Epidermal melanocyte (primary cell): ENCODE data around the gene SERF2.
"Not testable (repeated sequence)": the region's sequence is repeated elsewhere in the genome, so short reads cannot be mapped to it uniquely, and the experiment has no call there.

Experiments used
- DNase-seq: peaks from one replicate; pipeline ENCODE4 v3.0.0; 2011; ENCODE audit warnings: low spot score; ENCODE audit not compliant: insufficient read length

The SERF2 gene

GRCh38 chr15:43793647-43794046 lies 1.5 kb downstream of the SERF2 start:
- no peak for DNase-seq

- DNase-seq = no peak
These were observed 2.3 kb downstream of the SERF2 start for GRCh38 chr15:43794269-43795037.

- DNase-seq = no peak
These were observed 3.1 kb downstream of the SERF2 start for GRCh38 chr15:43795197-43795596.

- DNase-seq = no peak
These were observed 3.9 kb downstream of the SERF2 start for GRCh38 chr15:43795997-43796396.

- no peak for DNase-seq
These were observed 4.4 kb downstream of the SERF2 start for GRCh38 chr15:43796566-43796965.

- no peak for DNase-seq
These were observed 7.3 kb downstream of the SERF2 start for GRCh38 chr15:43799209-43799944.

GRCh38 chr15:43799945-43800285 lies 7.8 kb downstream of the SERF2 start, which contains the start of gene SERINC4:
Gene SERINC4, minus strand, starts transcription at chr15:43800220. Its CDS starts 234 bp downstream, at chr15:43799986.
- DNase-seq = no peak

GRCh38 chr15:43800286-43801141 lies 8.4 kb downstream of the SERF2 start, which contains the start of gene HYPK:
Gene HYPK, plus strand, starts transcription at chr15:43800599. Its CDS starts 24 bp downstream, at chr15:43800623.
- DNase-seq = peak; percentile 84

GRCh38 chr15:43802676-43803075 lies 10.6 kb downstream of the SERF2 start:
- not testable (repeated sequence) for DNase-seq

- no peak for DNase-seq
These were observed 16.4 kb downstream of the SERF2 start for GRCh38 chr15:43808435-43808950.

GRCh38 chr15:43808960-43809678 lies 17.0 kb downstream of the SERF2 start:
- DNase-seq = no peak

GRCh38 chr15:43815064-43815463 lies 22.9 kb downstream of the SERF2 start:
- not testable (repeated sequence) for DNase-seq

GRCh38 chr15:43821505-43821904 lies 29.4 kb downstream of the SERF2 start:
- DNase-seq = no peak

GRCh38 chr15:43824302-43825246 lies 32.5 kb downstream of the SERF2 start, which contains the start of gene MFAP1:
Gene MFAP1, minus strand, starts transcription at chr15:43824690. Its CDS starts 121 bp downstream, at chr15:43824569.
- peak; percentile 96 for DNase-seq

GRCh38 chr15:43825305-43825704 lies 33.2 kb downstream of the SERF2 start:
- not testable (repeated sequence) for DNase-seq

GRCh38 chr15:43826029-43826507 lies 33.9 kb downstream of the SERF2 start:
- DNase-seq = no peak

- peak; percentile 44 for DNase-seq
These were observed 34.6 kb downstream of the SERF2 start, which contains the start of gene WDR76 for GRCh38 chr15:43826508-43827341. Gene WDR76, plus strand, starts transcription at chr15:43827002. Its CDS starts 31 bp downstream, at chr15:43827033.

- DNase-seq = no peak
These were observed 36.0 kb downstream of the SERF2 start for GRCh38 chr15:43828061-43828657.
